GM19023 (cell line): Measurements from ENCODE around the gene NID1.
"Not testable (repeated sequence)": the region's sequence is repeated elsewhere in the genome, so short reads cannot be mapped to it uniquely, and the experiment has no call there.

Experiments
- ATAC-seq: cut with Tn5 transposase; IDR thresholded peaks from one replicate; pipeline ENCODE4 v1.9.1; 2021; ENCODE audit warnings: mild to moderate bottlenecking, moderate library complexity; ENCODE audit not compliant: unreplicated experiment

NID1 gene

GRCh38 chr1:235941876-235942624 is 122.8 kb downstream of the NID1 start:
- ATAC-seq: no peak

GRCh38 chr1:235940285-235940684 is 124.6 kb downstream of the NID1 start:
- no peak for ATAC-seq

GRCh38 chr1:235939480-235939775 is 125.5 kb downstream of the NID1 start:
- ATAC-seq: no peak

- ATAC-seq: no peak
Observed at GRCh38 chr1:235938709-235939479, 126.0 kb downstream of the NID1 start.

GRCh38 chr1:235937123-235937522 is 127.8 kb downstream of the NID1 start:
- ATAC-seq: no peak

- ATAC-seq: no peak
Observed at GRCh38 chr1:235935235-235936225, 129.4 kb downstream of the NID1 start.

GRCh38 chr1:235933766-235934116 is 131.1 kb downstream of the NID1 start:
- ATAC-seq: no peak

GRCh38 chr1:235933017-235933765 is 131.7 kb downstream of the NID1 start:
- no peak for ATAC-seq

- ATAC-seq: no peak
Observed at GRCh38 chr1:235932090-235932510, 132.8 kb downstream of the NID1 start.

- no peak for ATAC-seq
Observed at GRCh38 chr1:235931171-235931738, 133.6 kb downstream of the NID1 start.

- no peak for ATAC-seq
Observed at GRCh38 chr1:235930543-235930942, 134.3 kb downstream of the NID1 start.

- no peak for ATAC-seq
Observed at GRCh38 chr1:235929216-235929615, 135.7 kb downstream of the NID1 start.

- ATAC-seq: no peak
Observed at GRCh38 chr1:235928197-235928596, 136.7 kb downstream of the NID1 start.

GRCh38 chr1:235927551-235927950 is 137.3 kb downstream of the NID1 start:
- not testable (repeated sequence) for ATAC-seq
